Stimulated activated CD4-positive, alpha-beta T cell treated with anti-CD3 and anti-CD28 coated beads, TNF-alpha, amount 100 ng/mL, for 24 hours (primary cell): Measurements from ENCODE around the gene ALDH3B2.
"Not testable (repeated sequence)": the region's sequence is repeated elsewhere in the genome, so short reads cannot be mapped to it uniquely, and the experiment has no call there.

Source experiments
- DNase-seq, 3 experiments: peaks; one replicate each; pipeline ENCODE4 v3.0.0-alpha.2; 2020; ENCODE audit warnings: low read depth in 3 of 3

The ALDH3B2 gene, protein sequence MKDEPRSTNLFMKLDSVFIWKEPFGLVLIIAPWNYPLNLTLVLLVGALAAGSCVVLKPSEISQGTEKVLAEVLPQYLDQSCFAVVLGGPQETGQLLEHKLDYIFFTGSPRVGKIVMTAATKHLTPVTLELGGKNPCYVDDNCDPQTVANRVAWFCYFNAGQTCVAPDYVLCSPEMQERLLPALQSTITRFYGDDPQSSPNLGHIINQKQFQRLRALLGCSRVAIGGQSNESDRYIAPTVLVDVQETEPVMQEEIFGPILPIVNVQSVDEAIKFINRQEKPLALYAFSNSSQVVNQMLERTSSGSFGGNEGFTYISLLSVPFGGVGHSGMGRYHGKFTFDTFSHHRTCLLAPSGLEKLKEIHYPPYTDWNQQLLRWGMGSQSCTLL

DNA sequence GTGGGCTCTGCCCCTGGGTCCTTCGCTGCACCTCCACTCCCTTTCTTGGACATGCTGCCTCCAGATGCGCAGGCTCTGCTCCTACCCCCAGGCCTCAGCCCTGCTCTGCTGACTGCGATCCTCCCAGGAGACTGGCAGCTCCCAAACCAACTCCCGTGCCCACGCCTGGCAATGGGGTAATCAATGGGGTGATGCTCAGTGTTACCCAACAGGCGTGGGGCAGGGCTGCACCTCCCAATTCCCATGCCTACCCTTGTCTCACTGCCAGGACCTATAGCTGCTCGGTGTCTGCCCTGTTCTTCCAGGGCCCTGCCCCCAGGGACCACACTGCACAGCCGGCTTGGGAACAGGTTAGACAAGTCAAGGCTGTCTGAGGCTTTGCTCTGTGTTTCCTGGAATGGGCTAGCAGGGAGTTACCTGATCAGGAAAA is at the start of gene ALDH3B2:
ALDH3B2 (minus strand) TSS at position 182 of the 430 bp plus-strand sequence. CDS start 7,688 bp downstream, outside the sequence.
- no peak for DNase-seq

DNA sequence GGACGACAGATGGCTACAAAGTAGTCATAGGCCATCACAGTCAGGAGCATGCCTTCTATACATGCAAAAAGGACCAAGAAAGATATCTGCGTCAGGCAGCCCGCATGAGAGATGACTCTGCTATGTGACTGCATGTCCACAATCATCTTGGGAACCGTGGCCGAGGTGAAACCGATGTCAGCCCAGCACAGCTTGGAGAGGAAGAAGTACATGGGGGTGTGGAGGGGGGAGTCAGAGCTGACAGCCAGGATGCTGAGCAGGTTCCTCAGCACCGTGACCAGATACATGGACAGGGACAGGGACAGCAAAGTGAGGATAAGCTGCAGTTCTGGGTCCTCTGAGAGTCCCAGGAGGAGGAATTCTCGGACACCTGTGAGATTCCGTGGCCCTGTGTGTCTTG is 48.6 kb upstream of the ALDH3B2 start:
- DNase-seq, result not testable (repeated sequence)

DNA sequence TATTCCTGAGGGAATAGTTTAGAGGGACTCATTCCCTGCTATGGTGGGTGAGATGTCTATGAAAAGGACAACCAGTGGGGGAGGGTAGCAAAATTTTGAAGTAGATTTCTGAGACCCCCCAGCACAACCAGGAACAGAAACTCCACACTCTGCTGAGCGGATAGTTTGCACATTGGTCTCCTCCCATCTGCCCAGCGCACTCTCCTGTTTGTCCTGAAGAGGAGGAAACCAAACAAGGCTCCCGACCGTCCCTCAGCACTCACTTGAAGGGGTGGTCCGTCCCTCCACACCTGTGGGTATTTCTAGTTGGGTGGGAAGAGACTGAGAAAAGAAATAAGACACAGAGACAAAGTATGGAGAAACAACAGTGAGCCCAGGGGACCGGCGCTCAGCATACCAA is 41.8 kb upstream of the ALDH3B2 start:
- not testable (repeated sequence) for DNase-seq

DNA sequence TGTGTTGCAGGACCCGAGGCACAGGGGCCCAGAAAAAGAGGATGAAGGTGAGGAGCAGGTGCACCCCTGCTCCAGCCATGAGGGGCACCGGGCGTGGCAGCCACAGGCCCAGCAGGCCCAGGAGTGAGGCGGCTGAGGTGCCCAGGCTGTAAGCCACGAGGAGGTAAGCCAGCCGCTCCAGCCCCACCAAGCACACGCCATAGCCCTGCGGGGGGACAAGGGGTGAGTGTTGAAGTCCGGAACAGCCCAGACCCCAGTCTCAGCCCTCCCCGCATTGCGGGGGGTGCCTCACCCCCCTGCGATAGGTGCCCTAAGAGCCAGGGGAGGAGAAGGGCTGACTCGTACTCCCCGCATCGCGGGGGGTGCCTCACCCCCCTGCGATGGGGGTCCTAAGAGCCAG is 41.4 kb upstream of the ALDH3B2 start:
- DNase-seq, result not testable (repeated sequence)

DNA sequence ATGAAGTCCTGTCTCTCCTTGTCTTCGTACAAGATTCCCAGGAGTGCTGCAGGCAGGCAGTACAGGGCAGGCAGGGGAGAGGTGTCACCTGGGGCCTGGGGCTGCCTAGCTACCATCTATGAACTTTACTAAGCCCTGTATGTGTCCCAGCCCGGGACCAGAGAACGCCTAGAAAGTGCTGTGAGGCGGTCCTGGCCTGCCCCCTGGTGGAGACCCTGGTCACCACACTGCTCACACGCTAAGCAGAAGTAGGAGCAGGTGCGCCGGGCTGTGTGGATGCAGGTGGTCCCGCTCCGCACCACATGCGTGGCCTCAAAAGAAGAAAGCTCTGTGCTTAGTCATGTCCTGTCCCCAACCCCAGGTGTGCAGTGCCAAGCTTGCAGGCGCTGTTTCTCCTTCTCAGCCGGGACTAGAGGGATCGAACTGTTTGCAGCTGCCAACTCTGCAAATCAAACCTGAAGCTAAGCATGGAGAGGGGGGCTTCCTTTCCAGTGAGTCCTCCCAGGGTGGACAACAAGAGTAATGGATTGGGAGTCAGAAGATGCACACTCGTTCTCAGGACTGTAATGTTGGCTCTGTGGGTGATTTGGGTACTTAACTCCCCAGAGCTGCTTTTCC is 39.6 kb upstream of the ALDH3B2 start:
- DNase-seq, result peak; percentile 9 to 56 (median 35)

DNA sequence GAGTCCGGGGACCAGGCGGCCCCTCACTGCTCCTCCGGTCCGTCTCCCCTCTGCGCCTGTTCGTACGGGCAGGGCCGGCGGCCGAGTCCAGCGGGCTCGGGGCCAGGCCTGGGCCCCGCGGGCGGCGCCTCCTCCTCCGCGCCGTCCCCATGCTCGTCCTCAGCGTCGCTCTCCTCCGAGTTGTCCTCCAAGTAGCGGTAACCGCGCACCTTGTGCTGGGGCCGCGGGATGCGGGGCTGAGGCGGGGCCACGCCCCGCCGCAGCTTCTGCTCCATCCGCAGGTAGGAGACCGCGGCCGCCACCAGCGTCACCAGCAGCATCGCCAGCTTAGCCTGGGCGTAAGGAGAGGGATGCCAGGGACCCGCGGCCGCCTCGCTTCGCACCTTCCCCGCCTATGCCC is 37.3 kb upstream of the ALDH3B2 start:
- DNase-seq, result not testable (repeated sequence)

DNA sequence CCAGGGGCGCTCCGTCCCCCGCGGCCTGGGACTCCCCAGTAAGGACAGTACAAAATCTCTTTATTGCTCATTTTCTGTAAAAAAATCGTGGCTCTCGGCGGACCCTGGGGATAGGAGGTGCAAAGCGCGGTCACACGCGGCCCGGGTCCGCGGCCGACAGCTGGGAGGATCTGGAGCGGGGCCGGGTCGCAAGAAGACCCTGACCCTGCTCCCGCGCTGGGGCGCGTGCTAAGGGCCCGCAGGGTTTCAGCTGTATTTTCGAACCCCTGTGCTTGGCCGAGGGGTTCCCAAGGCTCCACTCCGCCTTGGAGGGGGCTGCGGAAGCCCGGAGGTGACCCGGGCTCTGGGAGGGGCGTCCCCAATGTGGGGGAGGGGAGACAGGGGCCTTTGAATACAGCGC is 36.8 kb upstream of the ALDH3B2 start:
- DNase-seq, result not testable (repeated sequence)

DNA sequence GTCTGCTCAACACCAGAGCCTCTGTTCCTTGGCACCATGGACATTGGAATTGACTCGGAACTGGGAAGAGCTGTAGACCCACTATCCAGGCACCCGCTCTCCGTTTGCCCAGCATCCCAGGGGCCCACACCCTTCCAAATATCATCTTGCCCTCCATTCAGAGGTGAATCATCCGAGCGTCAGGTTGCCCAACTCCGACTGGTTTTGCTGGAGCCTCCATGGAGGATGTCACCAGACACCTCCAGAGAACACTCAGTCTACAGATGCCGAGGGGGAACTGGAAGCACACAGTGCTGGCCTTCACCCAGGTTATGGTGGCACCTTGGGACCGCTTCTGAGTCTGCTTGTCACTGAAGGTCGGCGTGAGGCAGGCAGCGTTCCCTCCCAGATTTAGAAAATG is 35.4 kb upstream of the ALDH3B2 start:
- DNase-seq, result not testable (repeated sequence)

DNA sequence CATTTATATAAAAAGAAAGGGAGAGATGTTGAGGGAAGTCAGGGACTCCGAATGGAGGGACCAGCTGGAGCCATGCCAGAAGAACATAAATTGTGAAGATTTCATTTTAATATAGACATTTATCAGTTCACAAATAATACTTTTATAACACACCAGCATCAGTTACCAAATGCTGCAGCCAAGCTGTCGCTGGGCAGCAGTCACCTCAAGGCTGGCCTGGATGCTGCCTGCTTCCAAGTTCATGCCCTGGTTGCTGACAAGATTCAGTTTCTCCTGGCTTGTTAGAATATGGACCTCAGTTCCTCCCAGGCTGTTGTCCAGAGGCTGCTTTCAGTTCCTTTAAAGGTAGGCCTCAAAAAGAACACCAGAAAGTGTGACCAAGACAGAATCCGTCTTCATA is 30.8 kb upstream of the ALDH3B2 start:
- no peak for DNase-seq

DNA sequence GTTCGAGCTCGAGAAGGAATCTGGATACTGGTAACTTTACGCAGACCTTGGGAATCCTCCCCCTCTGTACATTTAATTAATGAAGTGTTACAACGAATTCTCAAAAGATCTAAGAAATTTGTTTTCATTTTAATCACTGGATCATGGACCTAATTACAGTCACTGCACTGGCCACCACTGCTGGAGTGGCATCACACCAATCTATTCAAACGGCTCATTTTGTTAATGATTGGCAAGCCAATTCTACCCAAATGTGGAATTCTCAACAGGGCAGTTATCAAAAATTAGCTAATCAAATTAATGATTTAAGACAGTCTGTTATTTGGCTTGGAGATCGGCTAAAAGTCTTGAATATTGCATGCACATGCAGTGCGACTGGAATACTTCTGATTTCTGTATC is 30.1 kb upstream of the ALDH3B2 start:
- DNase-seq, result no peak

DNA sequence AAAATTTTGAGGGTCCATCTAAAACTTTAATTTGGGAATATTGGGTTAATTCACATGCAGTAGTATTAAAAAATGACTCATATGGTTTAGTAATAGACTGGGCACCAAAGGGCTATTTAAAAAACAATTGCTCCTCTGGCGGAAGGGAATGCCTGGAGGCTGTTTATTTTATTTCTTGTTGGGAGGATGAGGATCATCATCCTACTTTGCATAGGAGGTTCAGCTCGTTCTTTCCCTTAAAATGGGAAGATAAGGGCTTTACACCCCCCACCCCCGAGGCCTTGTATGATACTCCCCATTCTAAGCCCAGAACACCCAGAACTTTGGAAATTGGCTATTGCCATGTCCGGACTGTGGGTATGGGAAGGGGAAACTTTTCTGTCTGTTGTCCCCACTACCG is 29.3 kb upstream of the ALDH3B2 start:
- not testable (repeated sequence) for DNase-seq

DNA sequence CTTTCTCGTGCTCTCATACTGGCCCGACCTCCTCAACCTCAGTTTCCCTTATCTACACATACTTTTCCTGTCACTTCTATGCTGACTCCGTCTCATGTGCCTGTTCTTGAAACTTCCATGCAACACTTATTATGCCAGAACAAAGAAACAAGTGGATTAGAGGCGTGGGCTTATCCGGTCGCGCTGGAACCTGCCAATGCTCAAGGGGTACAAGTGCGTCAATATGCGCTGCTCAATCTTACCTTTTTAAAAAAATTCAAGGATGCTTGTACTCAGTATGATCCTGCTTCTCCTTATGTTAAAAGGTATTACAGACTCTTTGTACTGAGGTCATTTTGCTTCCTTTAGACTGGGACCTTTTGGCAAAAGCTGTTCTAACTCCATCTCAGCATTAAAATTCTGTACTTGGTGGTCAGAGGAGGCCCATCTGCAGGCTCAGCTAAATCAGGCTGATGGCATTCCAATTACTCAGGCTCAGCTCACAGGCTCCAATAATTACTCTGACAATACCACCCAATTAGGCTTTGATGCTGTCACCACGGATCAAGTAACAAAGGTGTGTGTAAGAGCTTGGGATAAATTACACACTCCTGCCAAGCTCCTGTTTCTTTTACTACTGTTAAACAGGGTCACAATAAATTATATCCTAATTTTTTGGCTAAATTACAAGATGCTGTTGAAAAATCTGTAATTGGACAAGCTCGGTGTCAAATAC is 26.3 kb upstream of the ALDH3B2 start:
- DNase-seq, result no peak

DNA sequence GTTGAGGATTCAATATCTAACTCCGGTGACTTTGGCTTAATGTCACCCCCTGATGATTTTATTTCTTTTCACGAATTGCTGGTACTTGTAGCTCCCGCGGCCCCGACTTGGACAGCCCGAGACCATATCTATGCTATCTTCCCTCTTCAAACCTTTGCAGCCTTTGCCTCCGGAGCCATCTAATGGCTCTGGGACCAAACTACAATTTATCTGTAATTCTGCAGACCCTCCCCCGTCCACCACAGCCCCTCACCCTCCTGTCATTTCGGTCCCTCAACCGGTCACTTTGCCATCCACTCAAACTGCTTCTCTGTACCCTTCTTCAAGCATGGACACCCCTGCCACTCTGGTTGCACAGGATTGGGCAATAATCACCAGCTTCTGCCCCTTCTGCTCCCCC is 25.7 kb upstream of the ALDH3B2 start:
- no peak for DNase-seq

DNA sequence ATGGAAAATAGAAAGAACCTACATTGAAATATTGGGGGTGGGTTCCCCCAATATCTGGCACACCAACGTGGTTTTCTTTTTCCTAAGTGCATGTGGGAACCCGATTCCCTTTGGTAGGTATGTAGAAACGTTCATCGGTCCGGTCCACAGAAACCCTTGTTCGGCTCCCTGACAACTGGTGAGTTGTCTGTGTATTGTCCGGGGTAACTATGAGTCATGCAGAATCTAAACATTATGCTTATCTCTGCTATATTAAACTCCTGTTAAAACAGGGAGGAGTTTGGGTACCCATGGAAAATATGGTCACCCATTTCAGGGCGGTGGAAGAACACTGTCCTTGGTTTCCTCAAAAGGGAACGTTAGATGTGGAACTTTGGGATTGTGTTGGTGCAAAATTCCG is 25.1 kb upstream of the ALDH3B2 start:
- DNase-seq, result no peak

DNA sequence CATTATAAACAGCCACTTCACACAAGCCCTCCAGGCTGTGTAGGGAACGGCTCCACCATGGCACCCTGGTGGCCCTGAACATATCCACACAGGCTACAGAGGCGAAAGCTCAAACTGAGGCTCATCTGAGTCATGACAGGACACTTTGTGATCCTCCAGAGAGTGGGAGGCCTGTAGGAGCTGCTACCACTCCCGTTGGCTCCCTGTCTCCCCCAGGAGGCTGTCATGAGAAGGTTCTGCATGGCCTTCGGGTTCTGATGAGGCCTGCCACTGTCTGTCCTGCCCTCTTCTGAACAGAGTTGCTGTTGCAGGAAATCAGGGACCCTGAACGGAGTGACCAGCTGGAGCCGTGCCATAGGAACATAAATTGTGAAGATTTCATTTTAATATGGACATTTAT is 23.8 kb upstream of the ALDH3B2 start:
- DNase-seq, result no peak

DNA sequence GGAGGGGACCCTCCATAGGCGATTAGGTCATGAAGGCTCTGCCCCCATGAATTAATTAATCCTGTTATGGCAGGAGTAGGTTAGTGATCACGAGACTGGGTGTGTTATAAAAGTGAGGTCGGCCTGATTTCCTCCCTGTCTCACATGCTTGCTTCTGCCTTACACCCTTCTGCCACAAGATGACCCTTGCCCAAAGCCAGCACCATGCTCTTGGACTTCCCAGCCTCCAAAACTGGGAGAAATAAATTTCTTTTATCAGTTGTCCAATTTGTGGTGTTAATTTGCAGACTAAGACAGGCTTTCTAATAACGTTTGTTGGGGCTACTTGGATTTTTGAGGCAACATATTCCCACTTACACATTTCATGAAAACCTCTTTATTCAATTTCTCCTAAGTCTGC is 23.4 kb upstream of the ALDH3B2 start:
- no peak for DNase-seq

DNA sequence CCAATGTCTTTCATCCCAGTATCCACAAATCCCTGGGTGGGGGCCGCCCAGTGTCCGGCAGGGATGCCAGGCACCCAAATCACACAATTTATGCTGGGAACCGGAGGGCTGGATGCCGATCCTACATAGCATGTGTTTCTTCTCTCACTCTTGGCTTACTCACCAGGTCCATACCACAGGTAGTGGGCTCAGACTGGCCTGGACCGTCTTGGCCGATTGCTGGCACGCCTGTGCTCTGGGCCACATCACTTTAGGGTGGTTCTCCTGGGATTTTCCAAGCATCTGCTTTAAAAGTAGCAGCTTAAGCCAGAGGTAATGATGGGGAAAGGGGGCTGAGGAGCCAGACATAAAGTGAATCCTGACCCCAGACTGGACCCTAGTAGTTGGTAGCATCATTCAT is 22.6 kb upstream of the ALDH3B2 start:
- no peak for DNase-seq

DNA sequence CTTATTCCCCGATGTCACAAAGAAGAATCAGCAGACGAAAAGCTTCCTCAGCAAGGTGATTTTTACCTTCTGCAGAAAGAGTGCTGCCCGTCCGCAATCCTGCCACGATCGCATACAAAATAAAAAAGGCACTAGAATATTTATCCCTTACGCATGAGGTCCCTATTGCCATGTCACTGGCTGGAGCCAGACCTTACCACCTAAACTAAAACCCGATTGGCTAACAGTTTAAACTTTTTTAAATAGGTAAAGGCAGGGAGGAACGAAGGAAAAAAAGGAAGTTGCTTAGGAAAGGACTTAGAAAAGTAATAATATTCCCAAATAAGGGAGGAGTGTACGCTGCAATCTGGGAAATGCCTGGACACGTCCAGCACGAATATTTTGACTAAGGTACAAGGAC is 21.2 kb upstream of the ALDH3B2 start:
- DNase-seq, result no peak

DNA sequence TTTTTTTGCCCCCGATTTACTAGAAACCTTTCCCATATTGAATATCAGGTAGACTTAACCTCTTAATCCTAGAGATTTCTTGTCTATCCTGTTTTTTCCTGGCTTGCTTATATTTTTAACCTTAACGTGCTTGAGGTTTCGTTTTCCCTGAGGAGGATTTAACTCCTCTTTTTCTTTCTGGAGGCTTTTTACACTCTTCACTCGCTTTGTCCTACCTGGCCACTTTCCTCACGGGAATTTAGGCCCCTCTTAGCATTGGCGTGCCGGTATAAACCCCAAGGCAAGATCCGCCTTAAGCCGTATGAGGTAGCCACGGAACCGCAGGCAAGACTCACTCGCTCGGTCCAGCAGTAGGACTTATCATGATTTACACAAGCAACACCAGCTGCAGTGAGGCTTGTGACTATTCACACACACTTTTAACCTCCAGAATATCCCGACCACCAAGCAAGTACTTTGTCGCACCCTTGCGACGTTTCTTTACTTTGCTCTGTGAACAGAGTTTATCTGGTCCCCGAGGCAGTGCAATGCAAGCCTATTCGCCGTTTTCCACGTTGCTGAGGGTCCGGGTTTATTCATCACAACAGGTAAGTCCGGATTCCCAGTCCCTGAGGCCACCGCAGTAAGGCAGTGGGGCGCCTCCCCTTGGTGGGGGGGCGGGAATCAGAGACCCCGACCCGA is 20.6 kb upstream of the ALDH3B2 start:
- no peak for DNase-seq

DNA sequence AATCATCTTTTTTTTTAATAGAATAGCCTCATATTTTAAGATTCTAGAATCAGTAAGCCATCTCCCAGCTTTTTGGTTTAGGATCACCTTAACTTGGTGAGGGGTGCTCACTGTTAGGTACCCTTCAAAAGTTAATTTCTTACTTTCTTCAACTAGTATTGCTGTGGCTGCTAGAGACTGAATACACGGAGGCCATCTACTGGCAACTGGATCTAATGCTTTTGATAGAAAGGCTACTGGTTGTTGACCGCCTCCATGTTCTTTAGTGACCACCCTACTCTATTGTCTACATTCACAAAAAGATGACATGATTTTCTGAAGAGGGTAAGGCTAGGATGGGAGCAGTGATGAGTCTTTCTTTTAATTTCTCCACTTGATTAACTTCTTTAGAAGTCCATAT is 16.7 kb upstream of the ALDH3B2 start:
- no peak for DNase-seq

DNA sequence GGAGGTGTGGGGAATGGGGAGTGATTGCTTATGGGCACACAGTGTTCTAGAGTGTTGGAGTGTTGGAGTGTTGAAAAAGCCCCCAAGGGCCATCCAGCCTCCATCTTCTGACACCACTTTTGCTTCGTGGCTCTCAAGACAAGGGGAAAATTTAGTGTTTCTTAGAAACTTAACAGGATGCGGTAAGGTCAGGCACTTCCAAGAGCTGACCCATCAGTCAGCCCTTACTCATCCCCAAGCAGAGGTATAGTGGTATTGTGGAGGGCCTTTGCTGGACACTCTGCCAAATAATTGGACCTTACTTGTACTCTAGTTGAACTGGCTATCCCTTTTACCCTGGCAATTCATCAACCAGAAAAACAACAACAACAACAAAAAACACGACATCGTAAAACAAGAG is 14.8 kb upstream of the ALDH3B2 start:
- no peak for DNase-seq

DNA sequence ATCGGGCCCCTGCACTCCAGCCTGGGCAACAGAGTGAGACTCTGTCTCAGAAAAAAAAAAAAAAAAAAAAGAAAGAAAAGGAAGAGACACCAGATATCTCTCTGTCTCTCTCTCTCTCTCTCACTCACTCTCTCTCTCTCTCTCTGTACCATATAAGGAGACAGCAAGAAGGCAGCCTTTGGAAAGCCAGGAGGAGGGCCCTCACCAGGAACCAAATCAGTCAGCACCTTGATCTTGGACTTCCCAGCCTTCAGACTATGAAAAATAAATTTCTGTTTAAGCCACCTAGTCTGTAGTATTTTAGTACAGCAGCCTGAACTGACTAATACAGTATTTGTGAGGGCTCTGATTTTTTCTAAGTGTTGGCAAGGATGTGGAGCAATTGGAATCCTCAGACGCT is 13.6 kb upstream of the ALDH3B2 start:
- DNase-seq, result no peak
